ENCODE data around the gene EGFL7. TPM values are rescaled to one million over a fixed set of nuclear protein-coding genes. Genes with fewer than 3 reads are reported as not detected.

The EGFL7 gene
- total and polyA plus RNA-seq, 2 of the 8 experiments (the other 6 are each of a cell fraction or from before 2014, with no cell fraction given), result 37.8 to 53.4 TPM

- CTCF ChIA-PET (ENCODE audit: partially characterized antibody), result interaction anchor here (0.9 to 1.9 kb wide), 4 partner anchors 15 to 43 kb away, joined by 3 to 9 read pairs (median 5); no protein-coding TSS in a partner anchor
Observed at GRCh38 chr9:136651860-136652259, 10.9 kb upstream of the EGFL7 start.

More at GRCh38 chr9:136651860-136652259, 10.9 kb upstream of the EGFL7 start:
- Histone ChIP-seq H4K8ac (ENCODE audit: extremely low read depth, insufficient read depth, low read length) (no peak overlapping the region), H3K23me2 (ENCODE audit: low read depth, low read length) (no peaks in the 10 kb centered on the region), H3K18ac (ENCODE audit: extremely low read depth, low read length) (no peak overlapping the region), H4K20me1 (replicated peaks in 1 of 2; ENCODE audit: control insufficient read depth in 1 of 2, insufficient read depth in 2 of 2, low read length in 2 of 2) (peaks cover 0 to 1% of the 10 kb centered on the region in 2 experiments), H3K79me2 (ENCODE audit: control insufficient read depth in 1 of 2, insufficient read depth in 2 of 2, low read length in 2 of 2) (no peaks in the 10 kb centered on the region), H2AK5ac (ENCODE audit: low read depth, low read length) (no peak overlapping the region), H3K14ac (ENCODE audit: insufficient read length) (no peak overlapping the region), H2BK12ac (ENCODE audit: low read depth, low read length) (no peak overlapping the region), H2BK20ac (ENCODE audit: low read length) (no peak overlapping the region), H4K5ac (ENCODE audit: insufficient read length, low read depth, low read length) (no peak overlapping the region), H3K9ac (replicated peaks in 1 of 4; ENCODE audit: extremely low read depth in 1 of 4, low read depth in 3 of 4, low read length in 3 of 4) (no peak overlapping the region), H2BK15ac (ENCODE audit: low read length) (no peak overlapping the region), H3K36me3 (ENCODE audit: control insufficient read depth in 2 of 4, insufficient read depth in 4 of 4, low read length in 3 of 4) (no peaks in the 10 kb centered on the region), H3K27me3 (replicated peaks in 1 of 4; ENCODE audit: control insufficient read depth in 3 of 4, extremely low read depth in 1 of 4, insufficient read depth in 3 of 4, low read length in 3 of 4) (no peaks in the 10 kb centered on the region; a peak in 1 of 7 replicates), H3K4ac (replicated peaks; ENCODE audit: insufficient read length, low read depth, low read length) (no peak overlapping the region), H4K91ac (replicated peaks; ENCODE audit: insufficient read length, low read length) (no peak overlapping the region), H3K4me3 (ENCODE audit: extremely low read depth in 1 of 4, insufficient read depth in 2 of 4, low read depth in 3 of 4, low read length in 4 of 4) (no peak overlapping the region), H2BK120ac (replicated peaks; ENCODE audit: low read depth, low read length) (no peak overlapping the region), H3K79me1 (ENCODE audit: low read depth, low read length) (no peaks in the 10 kb centered on the region), H3K27ac (ENCODE audit: low read depth, low read length) (no peak overlapping the region), H3K9me3 (ENCODE audit: insufficient read depth in 2 of 2, low read depth in 1 of 2, low read length in 1 of 2) (no peaks in the 10 kb centered on the region), H3K4me1 (replicated peaks in 1 of 4; ENCODE audit: control insufficient read depth in 3 of 4, insufficient read depth in 4 of 4, low read length in 3 of 4) (no peaks in the 10 kb centered on the region), H2BK5ac (ENCODE audit: low read depth, low read length) (no peak overlapping the region), H3K4me2 (ENCODE audit: insufficient read depth in 1 of 2, low read depth in 2 of 2, low read length in 2 of 2) (no peak overlapping the region), H3K56ac (replicated peaks; ENCODE audit: insufficient read length, low read depth, low read length) (no peak overlapping the region), H2AFZ (ENCODE audit: low read length) (no peak overlapping the region), H3K23ac (ENCODE audit: insufficient read length) (no peak overlapping the region)
- POLR2A ChIA-PET (ENCODE audit: partially characterized antibody), result no interaction called here
- TF ChIP-seq BRCA1 (IDR thresholded peaks at IDR 0.05; ENCODE audit: low read depth, low read length) (no peak), SIN3A (conservative IDR thresholded peaks at IDR 0.05 in 1 of 2, IDR thresholded peaks at IDR 0.05 in 1 of 2; ENCODE audit: low read depth in 1 of 2, low read length in 2 of 2) (no peak), SP1 (IDR thresholded peaks at IDR 0.05; ENCODE audit: low read depth, low read length) (no peak), RBBP5 (IDR thresholded peaks at IDR 0.05; ENCODE audit: borderline replicate concordance, low read depth, low read length) (no peak), TEAD4 (IDR thresholded peaks at IDR 0.05; ENCODE audit: low read depth, low read length) (no peak), CTCF (IDR thresholded peaks at IDR 0.05; ENCODE audit: control extremely low read depth in 1 of 3, insufficient read depth in 1 of 3, low read depth in 1 of 3, low read length in 3 of 3) (no peak), ATF2 (IDR thresholded peaks at IDR 0.05; ENCODE audit: low read length) (no peak), YY1 (IDR thresholded peaks at IDR 0.05; ENCODE audit: low read depth, low read length) (no peak), ASH2L (IDR thresholded peaks at IDR 0.05; ENCODE audit: low read length) (no peak)
- 91% methylated on average over 11 of the region's 11 CpGs; no CpG with 5 or more reads in 1 of the 2 experiments for WGBS, 2 experiments (ENCODE audit: extremely low coverage in 1 of 2, insufficient coverage in 1 of 2, insufficient read length in 1 of 2, insufficient replicate concordance in 2 of 2, low coverage in 1 of 2, low lambda C conversion rate in 2 of 2, missing lambda C conversion rate in 1 of 2)
- no peak for DNase-seq (ENCODE audit: low read depth in 1 of 2, low spot score in 2 of 2)
- no peak for FAIRE-seq
